ENCODE measurements around the gene ZBTB7B.

Gene ZBTB7B

DNA sequence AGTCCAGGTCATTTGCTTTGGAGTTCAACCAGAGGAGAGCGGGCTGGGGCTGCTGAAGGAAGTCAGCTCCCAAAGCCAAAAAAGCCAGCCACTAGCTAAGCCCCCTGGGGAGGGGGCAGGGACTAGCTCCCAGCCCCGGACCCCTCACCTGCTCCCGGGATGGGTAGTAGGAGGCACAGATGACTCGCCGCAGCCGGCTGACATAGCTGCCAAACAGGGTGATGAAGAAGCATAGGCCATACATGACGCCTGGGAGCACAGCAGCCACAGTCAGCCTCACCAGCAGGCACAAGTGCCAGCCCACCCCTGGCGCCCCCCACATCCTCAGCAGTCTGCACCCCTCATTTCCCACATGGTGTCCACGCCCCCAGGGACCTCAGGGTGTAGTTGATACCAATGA, 23.6 kb downstream of the ZBTB7B start:
- Histone ChIP-seq H3K27ac (ENCODE audit: extremely low read depth, low read depth, low read length) (no peak overlapping the region), H3K4me1 (ENCODE audit: control insufficient read depth, insufficient read depth, low read length) (no peaks in the 10 kb centered on the region), H3K4me3 (ENCODE audit: low read depth, low read length) (no peak overlapping the region), H3K36me3 (ENCODE audit: control insufficient read depth in 2 of 2, insufficient read depth in 1 of 2, low read length in 2 of 2) (no peaks in the 10 kb centered on the region), H3K9me3 (ENCODE audit: control insufficient read depth, insufficient read depth, low read depth, low read length) (no peaks in the 10 kb centered on the region)
- POLR2A ChIA-PET = no interaction called here
- CTCF ChIA-PET = interaction anchor here (1.9 kb wide), 1 partner anchor 9 kb away, joined by 6 read pairs; no protein-coding TSS in a partner anchor
- no peak for TF ChIP-seq ZNF2 (tag by site-specific recombination; IDR thresholded peaks at IDR 0.05)
- TF ChIP-seq ZNF792 (tag by site-specific recombination; IDR thresholded peaks at IDR 0.05) = no peak
- no peak for TF ChIP-seq ZNF596 (tag by site-specific recombination; IDR thresholded peaks at IDR 0.05)
- TF ChIP-seq, protein P1, sequence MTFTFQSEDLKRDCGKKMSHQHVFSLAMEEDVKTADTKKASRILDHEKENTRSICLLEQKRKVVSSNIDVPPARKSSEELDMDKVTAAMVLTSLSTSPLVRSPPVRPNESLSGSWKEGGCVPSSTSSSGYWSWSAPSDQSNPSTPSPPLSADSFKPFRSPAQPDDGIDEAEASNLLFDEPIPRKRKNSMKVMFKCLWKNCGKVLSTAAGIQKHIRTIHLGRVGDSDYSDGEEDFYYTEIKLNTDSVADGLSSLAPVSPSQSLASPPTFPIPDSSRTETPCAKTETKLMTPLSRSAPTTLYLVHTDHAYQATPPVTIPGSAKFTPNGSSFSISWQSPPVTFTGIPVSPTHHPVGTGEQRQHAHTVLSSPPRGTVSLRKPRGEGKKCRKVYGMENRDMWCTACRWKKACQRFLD (tag by site-specific recombination; IDR thresholded peaks at IDR 0.05) = no peak
- TF ChIP-seq EGR2 (tag by site-specific recombination; IDR thresholded peaks at IDR 0.05; ENCODE audit: low read depth) = no peak
- no peak for TF ChIP-seq ZNF777 (tag by site-specific recombination; IDR thresholded peaks at IDR 0.05; ENCODE audit: borderline replicate concordance)
- no peak for TF ChIP-seq FEZF1 (tag by site-specific recombination; IDR thresholded peaks at IDR 0.05)
- TF ChIP-seq REPIN1 (tag by site-specific recombination; IDR thresholded peaks at IDR 0.05; ENCODE audit: low read depth) = no peak
- TF ChIP-seq ZNF16 (tag by site-specific recombination; IDR thresholded peaks at IDR 0.05; ENCODE audit: low read depth) = no peak

DNA sequence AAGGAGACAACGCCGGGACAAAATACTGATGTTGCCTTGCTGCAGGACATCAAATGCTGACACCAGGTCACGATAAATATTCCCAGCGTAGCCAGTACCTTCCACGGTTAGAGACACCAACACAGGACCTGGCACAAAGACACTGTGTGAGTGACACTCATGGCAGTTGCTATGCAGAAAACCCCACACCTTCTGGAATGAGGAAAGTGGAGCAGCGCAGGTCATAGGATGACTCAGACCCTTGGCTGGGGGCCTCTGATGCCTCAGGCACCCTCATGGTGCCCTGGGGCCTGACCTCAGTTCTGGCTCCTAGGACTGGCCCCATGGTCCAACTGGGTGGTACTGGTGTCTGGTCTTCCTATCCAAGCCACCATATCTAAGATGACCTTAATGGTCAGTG, 24.0 kb downstream of the ZBTB7B start:
- ChIA-PET POLR2A (no interaction called here), CTCF (interaction anchor here (1.9 kb wide), 1 partner anchor 9 kb away, joined by 6 read pairs; no protein-coding TSS in a partner anchor)
- H3K36me3 ChIP-seq (ENCODE audit: control insufficient read depth in 2 of 2, insufficient read depth in 1 of 2, low read length in 2 of 2) = no peaks in the 10 kb centered on the region
- no peak overlapping the region for H3K27ac ChIP-seq (ENCODE audit: extremely low read depth, low read depth, low read length)
- H3K4me3 ChIP-seq (ENCODE audit: low read depth, low read length) = no peak overlapping the region
- H3K9me3 ChIP-seq (ENCODE audit: control insufficient read depth, insufficient read depth, low read depth, low read length) = no peaks in the 10 kb centered on the region
- no peaks in the 10 kb centered on the region for H3K4me1 ChIP-seq (ENCODE audit: control insufficient read depth, insufficient read depth, low read length)
- TF ChIP-seq ZNF394 (tag by site-specific recombination; IDR thresholded peaks at IDR 0.05; ENCODE audit: borderline replicate concordance) (no peak), GLI2 (tag by site-specific recombination; IDR thresholded peaks at IDR 0.05; ENCODE audit: borderline replicate concordance, low read depth) (no peak), ZNF623 (tag by site-specific recombination; IDR thresholded peaks at IDR 0.05) (no peak), ZFP37 (tag by site-specific recombination; IDR thresholded peaks at IDR 0.05) (no peak), ZNF341 (tag by site-specific recombination; IDR thresholded peaks at IDR 0.05; ENCODE audit: low read depth) (no peak), ZNF138 (tag by site-specific recombination; IDR thresholded peaks at IDR 0.05; ENCODE audit: borderline replicate concordance) (no peak), ZBTB48 (tag by site-specific recombination; IDR thresholded peaks at IDR 0.05) (no peak), TCF7L2 (IDR thresholded peaks at IDR 0.05; ENCODE audit: borderline replicate concordance, low read depth, low read length) (no peak), SCRT2 (tag by site-specific recombination; IDR thresholded peaks at IDR 0.05) (no peak), ZNF558 (tag by site-specific recombination; IDR thresholded peaks at IDR 0.05) (no peak)
- TF ChIP-seq, protein P2, sequence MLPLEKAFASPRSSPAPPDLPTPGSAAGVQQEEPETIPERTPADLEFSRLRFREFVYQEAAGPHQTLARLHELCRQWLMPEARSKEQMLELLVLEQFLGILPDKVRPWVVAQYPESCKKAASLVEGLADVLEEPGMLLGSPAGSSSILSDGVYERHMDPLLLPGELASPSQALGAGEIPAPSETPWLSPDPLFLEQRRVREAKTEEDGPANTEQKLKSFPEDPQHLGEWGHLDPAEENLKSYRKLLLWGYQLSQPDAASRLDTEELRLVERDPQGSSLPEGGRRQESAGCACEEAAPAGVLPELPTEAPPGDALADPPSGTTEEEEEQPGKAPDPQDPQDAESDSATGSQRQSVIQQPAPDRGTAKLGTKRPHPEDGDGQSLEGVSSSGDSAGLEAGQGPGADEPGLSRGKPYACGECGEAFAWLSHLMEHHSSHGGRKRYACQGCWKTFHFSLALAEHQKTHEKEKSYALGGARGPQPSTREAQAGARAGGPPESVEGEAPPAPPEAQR (tag by site-specific recombination; IDR thresholded peaks at IDR 0.05) = no peak
- TF ChIP-seq, protein P3, sequence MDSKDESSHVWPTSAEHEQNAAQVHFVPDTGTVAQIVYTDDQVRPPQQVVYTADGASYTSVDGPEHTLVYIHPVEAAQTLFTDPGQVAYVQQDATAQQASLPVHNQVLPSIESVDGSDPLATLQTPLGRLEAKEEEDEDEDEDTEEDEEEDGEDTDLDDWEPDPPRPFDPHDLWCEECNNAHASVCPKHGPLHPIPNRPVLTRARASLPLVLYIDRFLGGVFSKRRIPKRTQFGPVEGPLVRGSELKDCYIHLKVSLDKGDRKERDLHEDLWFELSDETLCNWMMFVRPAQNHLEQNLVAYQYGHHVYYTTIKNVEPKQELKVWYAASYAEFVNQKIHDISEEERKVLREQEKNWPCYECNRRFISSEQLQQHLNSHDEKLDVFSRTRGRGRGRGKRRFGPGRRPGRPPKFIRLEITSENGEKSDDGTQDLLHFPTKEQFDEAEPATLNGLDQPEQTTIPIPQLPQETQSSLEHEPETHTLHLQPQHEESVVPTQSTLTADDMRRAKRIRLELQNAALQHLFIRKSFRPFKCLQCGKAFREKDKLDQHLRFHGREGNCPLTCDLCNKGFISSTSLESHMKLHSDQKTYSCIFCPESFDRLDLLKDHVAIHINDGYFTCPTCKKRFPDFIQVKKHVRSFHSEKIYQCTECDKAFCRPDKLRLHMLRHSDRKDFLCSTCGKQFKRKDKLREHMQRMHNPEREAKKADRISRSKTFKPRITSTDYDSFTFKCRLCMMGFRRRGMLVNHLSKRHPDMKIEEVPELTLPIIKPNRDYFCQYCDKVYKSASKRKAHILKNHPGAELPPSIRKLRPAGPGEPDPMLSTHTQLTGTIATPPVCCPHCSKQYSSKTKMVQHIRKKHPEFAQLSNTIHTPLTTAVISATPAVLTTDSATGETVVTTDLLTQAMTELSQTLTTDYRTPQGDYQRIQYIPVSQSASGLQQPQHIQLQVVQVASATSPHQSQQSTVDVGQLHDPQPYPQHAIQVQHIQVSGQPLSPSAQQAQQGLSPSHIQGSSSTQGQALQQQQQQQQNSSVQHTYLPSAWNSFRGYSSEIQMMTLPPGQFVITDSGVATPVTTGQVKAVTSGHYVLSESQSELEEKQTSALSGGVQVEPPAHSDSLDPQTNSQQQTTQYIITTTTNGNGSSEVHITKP (tag by site-specific recombination; IDR thresholded peaks at IDR 0.05) = no peak
- TF ChIP-seq, protein P4, sequence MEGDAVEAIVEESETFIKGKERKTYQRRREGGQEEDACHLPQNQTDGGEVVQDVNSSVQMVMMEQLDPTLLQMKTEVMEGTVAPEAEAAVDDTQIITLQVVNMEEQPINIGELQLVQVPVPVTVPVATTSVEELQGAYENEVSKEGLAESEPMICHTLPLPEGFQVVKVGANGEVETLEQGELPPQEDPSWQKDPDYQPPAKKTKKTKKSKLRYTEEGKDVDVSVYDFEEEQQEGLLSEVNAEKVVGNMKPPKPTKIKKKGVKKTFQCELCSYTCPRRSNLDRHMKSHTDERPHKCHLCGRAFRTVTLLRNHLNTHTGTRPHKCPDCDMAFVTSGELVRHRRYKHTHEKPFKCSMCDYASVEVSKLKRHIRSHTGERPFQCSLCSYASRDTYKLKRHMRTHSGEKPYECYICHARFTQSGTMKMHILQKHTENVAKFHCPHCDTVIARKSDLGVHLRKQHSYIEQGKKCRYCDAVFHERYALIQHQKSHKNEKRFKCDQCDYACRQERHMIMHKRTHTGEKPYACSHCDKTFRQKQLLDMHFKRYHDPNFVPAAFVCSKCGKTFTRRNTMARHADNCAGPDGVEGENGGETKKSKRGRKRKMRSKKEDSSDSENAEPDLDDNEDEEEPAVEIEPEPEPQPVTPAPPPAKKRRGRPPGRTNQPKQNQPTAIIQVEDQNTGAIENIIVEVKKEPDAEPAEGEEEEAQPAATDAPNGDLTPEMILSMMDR (tag by site-specific recombination; IDR thresholded peaks at IDR 0.05) = no peak
- TF ChIP-seq, protein P5, sequence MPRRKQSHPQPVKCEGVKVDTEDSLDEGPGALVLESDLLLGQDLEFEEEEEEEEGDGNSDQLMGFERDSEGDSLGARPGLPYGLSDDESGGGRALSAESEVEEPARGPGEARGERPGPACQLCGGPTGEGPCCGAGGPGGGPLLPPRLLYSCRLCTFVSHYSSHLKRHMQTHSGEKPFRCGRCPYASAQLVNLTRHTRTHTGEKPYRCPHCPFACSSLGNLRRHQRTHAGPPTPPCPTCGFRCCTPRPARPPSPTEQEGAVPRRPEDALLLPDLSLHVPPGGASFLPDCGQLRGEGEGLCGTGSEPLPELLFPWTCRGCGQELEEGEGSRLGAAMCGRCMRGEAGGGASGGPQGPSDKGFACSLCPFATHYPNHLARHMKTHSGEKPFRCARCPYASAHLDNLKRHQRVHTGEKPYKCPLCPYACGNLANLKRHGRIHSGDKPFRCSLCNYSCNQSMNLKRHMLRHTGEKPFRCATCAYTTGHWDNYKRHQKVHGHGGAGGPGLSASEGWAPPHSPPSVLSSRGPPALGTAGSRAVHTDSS (tag by site-specific recombination; IDR thresholded peaks at IDR 0.05) = no peak
- TF ChIP-seq, protein P6, sequence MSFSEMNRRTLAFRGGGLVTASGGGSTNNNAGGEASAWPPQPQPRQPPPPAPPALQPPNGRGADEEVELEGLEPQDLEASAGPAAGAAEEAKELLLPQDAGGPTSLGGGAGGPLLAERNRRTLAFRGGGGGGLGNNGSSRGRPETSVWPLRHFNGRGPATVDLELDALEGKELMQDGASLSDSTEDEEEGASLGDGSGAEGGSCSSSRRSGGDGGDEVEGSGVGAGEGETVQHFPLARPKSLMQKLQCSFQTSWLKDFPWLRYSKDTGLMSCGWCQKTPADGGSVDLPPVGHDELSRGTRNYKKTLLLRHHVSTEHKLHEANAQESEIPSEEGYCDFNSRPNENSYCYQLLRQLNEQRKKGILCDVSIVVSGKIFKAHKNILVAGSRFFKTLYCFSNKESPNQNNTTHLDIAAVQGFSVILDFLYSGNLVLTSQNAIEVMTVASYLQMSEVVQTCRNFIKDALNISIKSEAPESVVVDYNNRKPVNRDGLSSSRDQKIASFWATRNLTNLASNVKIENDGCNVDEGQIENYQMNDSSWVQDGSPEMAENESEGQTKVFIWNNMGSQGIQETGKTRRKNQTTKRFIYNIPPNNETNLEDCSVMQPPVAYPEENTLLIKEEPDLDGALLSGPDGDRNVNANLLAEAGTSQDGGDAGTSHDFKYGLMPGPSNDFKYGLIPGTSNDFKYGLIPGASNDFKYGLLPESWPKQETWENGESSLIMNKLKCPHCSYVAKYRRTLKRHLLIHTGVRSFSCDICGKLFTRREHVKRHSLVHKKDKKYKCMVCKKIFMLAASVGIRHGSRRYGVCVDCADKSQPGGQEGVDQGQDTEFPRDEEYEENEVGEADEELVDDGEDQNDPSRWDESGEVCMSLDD (tag by site-specific recombination; IDR thresholded peaks at IDR 0.05) = no peak

Measured in HEK293 (cell line).